H1 (cell line): ENCODE data around the gene MGMT. TPM values are rescaled to one million over a fixed set of nuclear protein-coding genes. Genes with fewer than 3 reads are reported as not detected.

Source experiments
- CTCF ChIA-PET: fragments of 300-600 bp; sonication (Branson Sonifier 250); formaldehyde crosslinking; loops from one replicate; lab custom pipeline; 2021; ENCODE audit not compliant: partially characterized antibody; lab: Charles Lee
- POLR2A ChIA-PET: fragments of 300-600 bp; sonication (Branson Sonifier 250); formaldehyde crosslinking; loops from one replicate; lab custom pipeline; 2021; ENCODE audit warnings: inconsistent platforms; ENCODE audit not compliant: partially characterized antibody; lab: Charles Lee
- DNase-seq, 2 experiments: peaks; one replicate each; pipeline versions ENCODE4 v3.0.0 to v3.0.0-alpha.2; 2010 to 2022; ENCODE audit warnings: low spot score in 2 of 2, low read depth in 1 of 2, mixed read lengths in 1 of 2
- FAIRE-seq: peaks from 2 replicates; lab custom pipeline; 2011; peaks lifted over from hg19 to GRCh38; lab: Jason Lieb, UNC
- H2AFZ ChIP-seq: 2 replicates; pipeline ENCODE4 v1.8.1; 2012; ENCODE audit warnings: low read length, inconsistent platforms
- H2AK5ac ChIP-seq: 2 replicates; pipeline ENCODE4 v1.6.1; 2013; ENCODE audit warnings: low read depth, low read length
- H2BK120ac ChIP-seq: replicated peaks from 2 replicates; pipeline ENCODE3; 2013; ENCODE audit warnings: low read depth, low read length, inconsistent platforms
- H2BK12ac ChIP-seq: 2 replicates; pipeline ENCODE4 v1.6.1; 2013; ENCODE audit warnings: low read depth, low read length
- H2BK15ac ChIP-seq: 2 replicates; pipeline ENCODE4 v1.6.1; 2013; ENCODE audit warnings: low read length
- H2BK20ac ChIP-seq: 2 replicates; pipeline ENCODE4 v1.6.1; 2013; ENCODE audit warnings: low read length
- H2BK5ac ChIP-seq: 2 replicates; pipeline ENCODE4 v1.6.1; 2013; ENCODE audit warnings: low read depth, low read length
- H3K14ac ChIP-seq: 2 replicates; pipeline ENCODE4 v1.6.1; 2013; ENCODE audit warnings: inconsistent platforms; ENCODE audit not compliant: insufficient read length
- H3K18ac ChIP-seq: 2 replicates; pipeline ENCODE4 v1.6.1; 2013; ENCODE audit warnings: low read length; ENCODE audit errors: extremely low read depth
- H3K23ac ChIP-seq: 2 replicates; pipeline ENCODE4 v1.6.1; 2013; ENCODE audit warnings: inconsistent platforms; ENCODE audit not compliant: insufficient read length
- H3K23me2 ChIP-seq: 2 replicates; pipeline ENCODE4 v1.6.1; 2013; ENCODE audit warnings: low read depth, low read length
- H3K27ac ChIP-seq: 2 replicates; pipeline ENCODE4 v1.6.1; 2011; ENCODE audit warnings: low read depth, low read length, inconsistent platforms
- H3K27me3 ChIP-seq, 4 experiments: replicated peaks in 1 of 4; 1 replicate in 1 of 4; 2 replicates in 3 of 4; pipeline versions ENCODE4 v1.6.1 to v1.8.1; 2011 to 2013; ENCODE audit warnings: low read length in 3 of 4, mild to moderate bottlenecking in 3 of 4, inconsistent platforms in 2 of 4, mixed read lengths in 2 of 4, moderate library complexity in 1 of 4; ENCODE audit not compliant: control insufficient read depth in 3 of 4, insufficient read depth in 3 of 4; ENCODE audit errors: extremely low read depth in 1 of 4
- H3K36me3 ChIP-seq, 4 experiments: 2 replicates each; pipeline versions ENCODE4 v1.6.1 to v1.8.1; 2011 to 2013; ENCODE audit warnings: mild to moderate bottlenecking in 4 of 4, low read length in 3 of 4, moderate library complexity in 2 of 4, control low read depth in 1 of 4, inconsistent platforms in 1 of 4; ENCODE audit not compliant: insufficient read depth in 4 of 4, control insufficient read depth in 2 of 4
- H3K4ac ChIP-seq: replicated peaks from 2 replicates; pipeline ENCODE3; 2013; ENCODE audit warnings: low read length, low read depth, mixed read lengths, inconsistent platforms; ENCODE audit not compliant: insufficient read length
- H3K4me1 ChIP-seq, 4 experiments: replicated peaks in 1 of 4; 1 replicate in 1 of 4; 2 replicates in 3 of 4; pipeline versions ENCODE4 v1.6.1 to v1.8.1; 2011 to 2013; ENCODE audit warnings: low read length in 3 of 4, inconsistent platforms in 2 of 4, mixed read lengths in 1 of 4; ENCODE audit not compliant: insufficient read depth in 4 of 4, control insufficient read depth in 3 of 4
- H3K4me2 ChIP-seq, 2 experiments: 2 replicates each; pipeline versions ENCODE4 v1.6.1 to v1.8.1; 2011 to 2013; ENCODE audit warnings: low read depth in 2 of 2, low read length in 2 of 2, control low read depth in 1 of 2, inconsistent platforms in 1 of 2, mild to moderate bottlenecking in 1 of 2; ENCODE audit not compliant: insufficient read depth in 1 of 2
- H3K4me3 ChIP-seq, 4 experiments: fragments of 200-600, 300-600 bp in 1 of 4; sonication (generic), shearing (Covaris generic), sonication (Bioruptor Twin) in 1 of 4; 2 replicates each; pipeline versions ENCODE4 v1.5.1 to v1.8.1; 2011 to 2016; ENCODE audit warnings: low read length in 4 of 4, low read depth in 3 of 4, control low read depth in 2 of 4, inconsistent platforms in 2 of 4, mild to moderate bottlenecking in 2 of 4, mixed read lengths in 1 of 4, moderate library complexity in 1 of 4; ENCODE audit not compliant: insufficient read depth in 2 of 4; ENCODE audit errors: extremely low read depth in 1 of 4
- H3K56ac ChIP-seq: replicated peaks from 2 replicates; pipeline ENCODE3; 2013; ENCODE audit warnings: low read depth, mild to moderate bottlenecking, mixed read lengths, low read length, inconsistent platforms; ENCODE audit not compliant: insufficient read length
- H3K79me1 ChIP-seq: 2 replicates; pipeline ENCODE4 v1.6.1; 2013; ENCODE audit warnings: low read depth, low read length, control low read depth
- H3K79me2 ChIP-seq, 2 experiments: 2 replicates each; pipeline versions ENCODE4 v1.6.1 to v1.8.1; 2012 to 2013; ENCODE audit warnings: low read length in 2 of 2, mild to moderate bottlenecking in 2 of 2, inconsistent platforms in 1 of 2; ENCODE audit not compliant: insufficient read depth in 2 of 2, control insufficient read depth in 1 of 2
- H3K9ac ChIP-seq, 4 experiments: replicated peaks in 1 of 4; 1 replicate in 1 of 4; 2 replicates in 3 of 4; pipeline versions ENCODE4 v1.6.1 to v1.8.1; 2011 to 2013; ENCODE audit warnings: low read depth in 3 of 4, low read length in 3 of 4, control low read depth in 2 of 4, mild to moderate bottlenecking in 2 of 4, moderate library complexity in 2 of 4, inconsistent platforms in 1 of 4; ENCODE audit errors: extremely low read depth in 1 of 4
- H3K9me3 ChIP-seq, 2 experiments: 2 replicates each; pipeline versions ENCODE4 v1.6.1 to v1.8.1; 2012 to 2013; ENCODE audit warnings: mild to moderate bottlenecking in 2 of 2, moderate library complexity in 2 of 2, control low read depth in 1 of 2, inconsistent platforms in 1 of 2, low read depth in 1 of 2, low read length in 1 of 2, mixed read lengths in 1 of 2; ENCODE audit not compliant: insufficient read depth in 2 of 2
- H4K20me1 ChIP-seq, 2 experiments: replicated peaks in 1 of 2; 2 replicates each; pipeline versions ENCODE3 to v1.8.1; 2011 to 2013; ENCODE audit warnings: inconsistent platforms in 2 of 2, low read length in 2 of 2, mild to moderate bottlenecking in 1 of 2; ENCODE audit not compliant: insufficient read depth in 2 of 2, control insufficient read depth in 1 of 2
- H4K5ac ChIP-seq: 2 replicates; pipeline ENCODE4 v1.6.1; 2013; ENCODE audit warnings: low read length, low read depth, mixed read lengths, inconsistent platforms; ENCODE audit not compliant: insufficient read length
- H4K8ac ChIP-seq: 2 replicates; pipeline ENCODE4 v1.8.0; 2013; ENCODE audit warnings: mild to moderate bottlenecking, moderate library complexity, low read length, inconsistent platforms; ENCODE audit not compliant: insufficient read depth; ENCODE audit errors: extremely low read depth
- H4K91ac ChIP-seq: replicated peaks from 2 replicates; pipeline ENCODE3; 2013; ENCODE audit warnings: low read length, mixed read lengths, inconsistent platforms; ENCODE audit not compliant: insufficient read length
- CTCF ChIP-seq, 3 experiments: IDR thresholded peaks; 1 replicate in 2 of 3; 2 replicates in 1 of 3; pipeline versions ENCODE4 v1.5.1 to v1.6.1; 2011; ENCODE audit warnings: low read length in 3 of 3, mild to moderate bottlenecking in 3 of 3, inconsistent platforms in 2 of 3, low read depth in 1 of 3, moderate library complexity in 1 of 3; ENCODE audit not compliant: insufficient read depth in 1 of 3; ENCODE audit errors: control extremely low read depth in 1 of 3
- RBBP5 ChIP-seq: IDR thresholded peaks from 2 replicates; pipeline ENCODE4 v1.7.1; 2012; ENCODE audit warnings: low read depth, mild to moderate bottlenecking, inconsistent platforms, low read length, moderate library complexity, borderline replicate concordance
- TBP ChIP-seq: IDR thresholded peaks from 2 replicates; pipeline ENCODE4 v1.6.1; 2011; ENCODE audit warnings: low read depth, low read length, improper control_type of control experiment
- WGBS, 2 experiments: shearing (Covaris generic) in 1 of 2; methylation state at CpG; one replicate each; pipeline versions ENCODE4 v1.1.6 to v1.1.7; 2013 to 2015; ENCODE audit warnings: low lambda C conversion rate in 2 of 2, mixed read lengths in 2 of 2, inconsistent platforms in 1 of 2, low coverage in 1 of 2, missing lambda C conversion rate in 1 of 2; ENCODE audit not compliant: insufficient replicate concordance in 2 of 2, insufficient coverage in 1 of 2, insufficient read length in 1 of 2; ENCODE audit errors: extremely low coverage in 1 of 2, missing lambda C conversion rate in 1 of 2; 5-methylcytosine and 5-hydroxymethylcytosine counted together
- polyA plus RNA-seq, 7 experiments: library from polyadenylated mRNA; depleted of rRNA in 3 of 7; stranded (reverse) in 5 of 7; unstranded in 2 of 7; fragments of >200 nt in 5 of 7; fragments of 200-250 nt in 2 of 7; gene quantifications; 1 replicate in 5 of 7; 2 replicates in 1 of 7; 4 replicates in 1 of 7; pipeline versions ENCODE4 v1.2.1 to v1.2.3, GENCODE V29; 2011 to 2013; ENCODE audit warnings: missing spikeins in 2 of 7, mixed read lengths in 2 of 7
- total RNA-seq: library from RNA; stranded (reverse); fragmentation: NEBNext Ultra II Directional; extraction: Animal tissue kit (Norgen Biotek cat#: 25700); gene quantifications from 2 replicates; pipeline ENCODE4 v1.2.1, GENCODE V29; 2021

MGMT gene
- total and polyA plus RNA-seq, 2 of the 8 experiments (the other 6 are each of a cell fraction or from before 2014, with no cell fraction given), result 9.9 to 10.7 TPM

GRCh38 chr10:129509155-129509554 lies 42.1 kb downstream of the MGMT start:
- no peak overlapping the region for H2BK12ac ChIP-seq
- no peak overlapping the region for H3K4me2 ChIP-seq
- no peak overlapping the region for H2BK20ac ChIP-seq
- H4K5ac ChIP-seq, result no peak overlapping the region
- no peak overlapping the region for H3K23ac ChIP-seq
- H3K56ac ChIP-seq, result no peak overlapping the region
- no peaks in the 10 kb centered on the region; the same call in 1 of the 2 replicates for H3K79me1 ChIP-seq
- H4K20me1 ChIP-seq, result peaks cover 0 to 1% of the 10 kb centered on the region in 2 experiments
- ChIA-PET POLR2A (no interaction called here), CTCF (interaction anchor here (0.8 to 0.9 kb wide), 3 partner anchors 9 to 221 kb away, joined by 3 read pairs; no protein-coding TSS in a partner anchor)
- no peak overlapping the region for H4K91ac ChIP-seq
- H3K14ac ChIP-seq, result no peak overlapping the region
- H3K4me3 ChIP-seq, result no peak overlapping the region
- no peak overlapping the region for H2BK5ac ChIP-seq
- H3K27ac ChIP-seq, result no peak overlapping the region
- H3K27me3 ChIP-seq, result no peaks in the 10 kb centered on the region
- no peaks in the 10 kb centered on the region for H3K9me3 ChIP-seq
- no peaks in the 10 kb centered on the region for H3K36me3 ChIP-seq
- FAIRE-seq (no peak), DNase-seq (no peak)
- no peak overlapping the region for H2AFZ ChIP-seq
- H3K9ac ChIP-seq, result no peak overlapping the region
- no peak overlapping the region for H2AK5ac ChIP-seq
- H2BK15ac ChIP-seq, result no peak overlapping the region
- no peaks in the 10 kb centered on the region for H3K23me2 ChIP-seq
- no peaks in the 10 kb centered on the region for H3K79me2 ChIP-seq
- H3K18ac ChIP-seq, result no peak overlapping the region
- H3K4ac ChIP-seq, result no peak overlapping the region
- 94% methylated on average over 12 of the region's 12 CpGs; no CpG with 5 or more reads in 1 of the 2 experiments for WGBS, 2 experiments
- no peaks in the 10 kb centered on the region for H3K4me1 ChIP-seq
- H4K8ac ChIP-seq, result no peak overlapping the region
- H2BK120ac ChIP-seq, result no peak overlapping the region
- TF ChIP-seq RBBP5 (no peak), TBP (no peak), CTCF (IDR thresholded peaks at IDR 0.05; ENCODE audit: control extremely low read depth in 1 of 3, insufficient read depth in 1 of 3, low read depth in 1 of 3, low read length in 3 of 3) (no peak)
